WTC11 (cell line): ENCODE measurements around the gene TARM1.

ENCODE experiments used
- AFF4 ChIP-seq: sonication (generic); formaldehyde crosslinking; IDR thresholded peaks from 2 replicates; pipeline ENCODE4 v1.8.1; 2023; ENCODE audit warnings: mild to moderate bottlenecking, missing genetic modification reagents, borderline replicate concordance
- ATF3 ChIP-seq: sonication (generic); formaldehyde crosslinking; conservative IDR thresholded peaks from 2 replicates; pipeline ENCODE4 v1.8.1; 2022; ENCODE audit warnings: mild to moderate bottlenecking, missing genetic modification reagents
- CREB1 ChIP-seq: sonication (generic); formaldehyde crosslinking; IDR thresholded peaks from 2 replicates; pipeline ENCODE4 v1.8.0; 2023; ENCODE audit warnings: mild to moderate bottlenecking, missing genetic modification reagents
- E2F5 ChIP-seq: sonication (generic); formaldehyde crosslinking; IDR thresholded peaks from 2 replicates; pipeline ENCODE4 v1.8.1; 2022; ENCODE audit warnings: mild to moderate bottlenecking, moderate library complexity, missing genetic modification reagents
- EMX1 ChIP-seq: fragments of 250-450 bp; sonication (Bioruptor Pico); IDR thresholded peaks from 2 replicates; pipeline ENCODE4 v1.8.0; 2021; ENCODE audit warnings: mild to moderate bottlenecking
- HMGA2 ChIP-seq: fragments of 250-450 bp; sonication (Bioruptor Pico); IDR thresholded peaks from 2 replicates; pipeline ENCODE4 v1.4.0; 2021; ENCODE audit warnings: mild to moderate bottlenecking, moderate library complexity
- HMGXB4 ChIP-seq: sonication (generic); formaldehyde crosslinking; IDR thresholded peaks from 2 replicates; pipeline ENCODE4 v1.8.1; 2023; ENCODE audit warnings: mild to moderate bottlenecking, moderate library complexity, missing genetic modification reagents
- NFYB ChIP-seq: sonication (generic); formaldehyde crosslinking; conservative IDR thresholded peaks from 2 replicates; pipeline ENCODE4 v1.8.0; 2022; ENCODE audit warnings: low read depth, missing genetic modification reagents
- USF2 ChIP-seq: sonication (generic); formaldehyde crosslinking; IDR thresholded peaks from 2 replicates; pipeline ENCODE4 v1.8.1; 2023; ENCODE audit warnings: mild to moderate bottlenecking, missing genetic modification reagents, moderate library complexity
- ZNF121 ChIP-seq: sonication (generic); formaldehyde crosslinking; IDR thresholded peaks from 2 replicates; pipeline ENCODE4 v1.8.0; 2023; ENCODE audit warnings: missing genetic modification reagents
- ZNF232 ChIP-seq: sonication (generic); formaldehyde crosslinking; IDR thresholded peaks from 2 replicates; pipeline ENCODE4 v1.8.0; 2022; ENCODE audit warnings: mild to moderate bottlenecking, missing genetic modification reagents
- TF ChIP-seq, protein P1 (sequence below): fragments of 200-600 bp; IDR thresholded peaks from 2 replicates; pipeline ENCODE4 v1.8.0; 2022; ENCODE audit warnings: antibody characterized with exemption
- TF ChIP-seq, protein P2 (sequence below): sonication (generic); formaldehyde crosslinking; IDR thresholded peaks from 2 replicates; pipeline ENCODE4 v1.8.0; 2022; ENCODE audit warnings: mild to moderate bottlenecking, missing genetic modification reagents
- TF ChIP-seq, protein P3 (sequence below): sonication (generic); formaldehyde crosslinking; IDR thresholded peaks from 2 replicates; pipeline ENCODE4 v1.8.0; 2022; ENCODE audit warnings: mild to moderate bottlenecking, missing genetic modification reagents

- TF ChIP-seq, protein P1, sequence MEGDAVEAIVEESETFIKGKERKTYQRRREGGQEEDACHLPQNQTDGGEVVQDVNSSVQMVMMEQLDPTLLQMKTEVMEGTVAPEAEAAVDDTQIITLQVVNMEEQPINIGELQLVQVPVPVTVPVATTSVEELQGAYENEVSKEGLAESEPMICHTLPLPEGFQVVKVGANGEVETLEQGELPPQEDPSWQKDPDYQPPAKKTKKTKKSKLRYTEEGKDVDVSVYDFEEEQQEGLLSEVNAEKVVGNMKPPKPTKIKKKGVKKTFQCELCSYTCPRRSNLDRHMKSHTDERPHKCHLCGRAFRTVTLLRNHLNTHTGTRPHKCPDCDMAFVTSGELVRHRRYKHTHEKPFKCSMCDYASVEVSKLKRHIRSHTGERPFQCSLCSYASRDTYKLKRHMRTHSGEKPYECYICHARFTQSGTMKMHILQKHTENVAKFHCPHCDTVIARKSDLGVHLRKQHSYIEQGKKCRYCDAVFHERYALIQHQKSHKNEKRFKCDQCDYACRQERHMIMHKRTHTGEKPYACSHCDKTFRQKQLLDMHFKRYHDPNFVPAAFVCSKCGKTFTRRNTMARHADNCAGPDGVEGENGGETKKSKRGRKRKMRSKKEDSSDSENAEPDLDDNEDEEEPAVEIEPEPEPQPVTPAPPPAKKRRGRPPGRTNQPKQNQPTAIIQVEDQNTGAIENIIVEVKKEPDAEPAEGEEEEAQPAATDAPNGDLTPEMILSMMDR = no peak
- TF ChIP-seq HMGXB4 (CRISPR knock-in tag) = no peak
- TF ChIP-seq AFF4 (CRISPR knock-in tag) = no peak
- no peak for TF ChIP-seq ATF3 (CRISPR knock-in tag)
- no peak for TF ChIP-seq NFYB (CRISPR knock-in tag)
- no peak for TF ChIP-seq HMGA2 (CRISPR knock-in tag)
- TF ChIP-seq USF2 = no peak
- no peak for TF ChIP-seq ZNF232 (CRISPR knock-in tag)
- no peak for TF ChIP-seq ZNF121 (CRISPR knock-in tag)
- TF ChIP-seq EMX1 (CRISPR knock-in tag) = no peak
- TF ChIP-seq, protein P2, sequence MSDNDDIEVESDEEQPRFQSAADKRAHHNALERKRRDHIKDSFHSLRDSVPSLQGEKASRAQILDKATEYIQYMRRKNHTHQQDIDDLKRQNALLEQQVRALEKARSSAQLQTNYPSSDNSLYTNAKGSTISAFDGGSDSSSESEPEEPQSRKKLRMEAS (CRISPR knock-in tag) = no peak
- TF ChIP-seq, protein P3, sequence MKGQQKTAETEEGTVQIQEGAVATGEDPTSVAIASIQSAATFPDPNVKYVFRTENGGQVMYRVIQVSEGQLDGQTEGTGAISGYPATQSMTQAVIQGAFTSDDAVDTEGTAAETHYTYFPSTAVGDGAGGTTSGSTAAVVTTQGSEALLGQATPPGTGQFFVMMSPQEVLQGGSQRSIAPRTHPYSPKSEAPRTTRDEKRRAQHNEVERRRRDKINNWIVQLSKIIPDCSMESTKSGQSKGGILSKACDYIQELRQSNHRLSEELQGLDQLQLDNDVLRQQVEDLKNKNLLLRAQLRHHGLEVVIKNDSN (CRISPR knock-in tag) = no peak
- TF ChIP-seq CREB1 (CRISPR knock-in tag) = no peak
- TF ChIP-seq E2F5 (CRISPR knock-in tag) = no peak
Measured at GRCh38 chr19:54029301-54029700, 51.9 kb downstream of the TARM1 start.
